ENCODE measurements around the gene UTF1. TPM values are rescaled to one million over a fixed set of nuclear protein-coding genes. Genes with fewer than 3 reads are reported as not detected.

The UTF1 gene
- total RNA-seq, 1 donor from 2014 or later = 0.16 TPM

- Mint-ChIP-seq H3K4me3 (ENCODE audit: low read depth) (no peak overlapping the region), H3K27ac (no peak overlapping the region), H3K4me1 (ENCODE audit: low read depth) (no peaks in the 10 kb centered on the region), H3K9me3 (no peaks in the 10 kb centered on the region), H3K27me3 (ENCODE audit: low read depth) (no peaks in the 10 kb centered on the region), H3K36me3 (ENCODE audit: low read depth) (no peaks in the 10 kb centered on the region)
- intact Hi-C loops (cut with micrococcal nuclease) = no loop called here
- DNase-seq (ENCODE audit: low spot score) = no peak
Measured at GRCh38 chr10:133199488-133199885, 30.5 kb upstream of the UTF1 start.

GRCh38 chr10:133199992-133200611, 29.9 kb upstream of the UTF1 start:
- Mint-ChIP-seq H3K27me3 (ENCODE audit: low read depth) (no peaks in the 10 kb centered on the region), H3K27ac (no peak overlapping the region), H3K36me3 (ENCODE audit: low read depth) (no peaks in the 10 kb centered on the region), H3K4me3 (ENCODE audit: low read depth) (no peak overlapping the region), H3K9me3 (no peaks in the 10 kb centered on the region), H3K4me1 (ENCODE audit: low read depth) (no peaks in the 10 kb centered on the region)
- DNase-seq (ENCODE audit: low spot score) = no peak
- intact Hi-C loops (cut with micrococcal nuclease) = no loop called here

- no peak for DNase-seq (ENCODE audit: low spot score)
- H3K4me1 Mint-ChIP-seq (ENCODE audit: low read depth) = no peaks in the 10 kb centered on the region
- no peaks in the 10 kb centered on the region for H3K27me3 Mint-ChIP-seq (ENCODE audit: low read depth)
- H3K36me3 Mint-ChIP-seq (ENCODE audit: low read depth) = no peaks in the 10 kb centered on the region
- intact Hi-C loops (cut with micrococcal nuclease) = no loop called here
- no peak overlapping the region for H3K27ac Mint-ChIP-seq
- no peak overlapping the region for H3K4me3 Mint-ChIP-seq (ENCODE audit: low read depth)
- no peaks in the 10 kb centered on the region for H3K9me3 Mint-ChIP-seq
Measured at GRCh38 chr10:133200621-133201031, 29.4 kb upstream of the UTF1 start.

GRCh38 chr10:133201151-133201947, 28.7 kb upstream of the UTF1 start:
- Mint-ChIP-seq H3K4me3 (ENCODE audit: low read depth) (no peak overlapping the region), H3K27ac (no peak overlapping the region), H3K27me3 (ENCODE audit: low read depth) (no peaks in the 10 kb centered on the region), H3K4me1 (ENCODE audit: low read depth) (no peaks in the 10 kb centered on the region), H3K36me3 (ENCODE audit: low read depth) (no peaks in the 10 kb centered on the region), H3K9me3 (no peaks in the 10 kb centered on the region)
- intact Hi-C loops (cut with micrococcal nuclease) = no loop called here
- no peak for DNase-seq (ENCODE audit: low spot score)

- no peaks in the 10 kb centered on the region for H3K36me3 Mint-ChIP-seq (ENCODE audit: low read depth)
- H3K4me3 Mint-ChIP-seq (ENCODE audit: low read depth) = no peak overlapping the region
- H3K27me3 Mint-ChIP-seq (ENCODE audit: low read depth) = no peaks in the 10 kb centered on the region
- H3K27ac Mint-ChIP-seq = no peak overlapping the region
- DNase-seq (ENCODE audit: low spot score) = no peak
- intact Hi-C loops (cut with micrococcal nuclease) = no loop called here
- no peaks in the 10 kb centered on the region for H3K9me3 Mint-ChIP-seq
- no peaks in the 10 kb centered on the region for H3K4me1 Mint-ChIP-seq (ENCODE audit: low read depth)
Measured at GRCh38 chr10:133201948-133202725, 27.9 kb upstream of the UTF1 start.

GRCh38 chr10:133202778-133203651, 27.0 kb upstream of the UTF1 start:
- Mint-ChIP-seq H3K4me3 (ENCODE audit: low read depth) (no peak overlapping the region), H3K4me1 (ENCODE audit: low read depth) (no peaks in the 10 kb centered on the region), H3K36me3 (ENCODE audit: low read depth) (no peaks in the 10 kb centered on the region), H3K9me3 (no peaks in the 10 kb centered on the region), H3K27me3 (ENCODE audit: low read depth) (no peaks in the 10 kb centered on the region), H3K27ac (no peak overlapping the region)
- intact Hi-C loops (cut with micrococcal nuclease) = no loop called here
- no peak for DNase-seq (ENCODE audit: low spot score)

GRCh38 chr10:133203652-133204195, 26.3 kb upstream of the UTF1 start:
- H3K9me3 Mint-ChIP-seq = no peaks in the 10 kb centered on the region
- H3K4me1 Mint-ChIP-seq (ENCODE audit: low read depth) = no peaks in the 10 kb centered on the region
- intact Hi-C loops (cut with micrococcal nuclease) = no loop called here
- no peaks in the 10 kb centered on the region for H3K36me3 Mint-ChIP-seq (ENCODE audit: low read depth)
- H3K27me3 Mint-ChIP-seq (ENCODE audit: low read depth) = no peaks in the 10 kb centered on the region
- DNase-seq (ENCODE audit: low spot score) = no peak
- H3K27ac Mint-ChIP-seq = no peak overlapping the region
- no peak overlapping the region for H3K4me3 Mint-ChIP-seq (ENCODE audit: low read depth)

- H3K4me3 Mint-ChIP-seq (ENCODE audit: low read depth) = no peak overlapping the region
- H3K27ac Mint-ChIP-seq = no peak overlapping the region
- H3K27me3 Mint-ChIP-seq (ENCODE audit: low read depth) = no peaks in the 10 kb centered on the region
- no peaks in the 10 kb centered on the region for H3K4me1 Mint-ChIP-seq (ENCODE audit: low read depth)
- intact Hi-C loops (cut with micrococcal nuclease) = no loop called here
- no peaks in the 10 kb centered on the region for H3K9me3 Mint-ChIP-seq
- no peak for DNase-seq (ENCODE audit: low spot score)
- H3K36me3 Mint-ChIP-seq (ENCODE audit: low read depth) = no peaks in the 10 kb centered on the region
Measured at GRCh38 chr10:133204226-133205015, 25.6 kb upstream of the UTF1 start.

GRCh38 chr10:133205146-133205545, 24.9 kb upstream of the UTF1 start:
- intact Hi-C loops (cut with micrococcal nuclease) = no loop called here
- no peaks in the 10 kb centered on the region for H3K4me1 Mint-ChIP-seq (ENCODE audit: low read depth)
- no peak overlapping the region for H3K27ac Mint-ChIP-seq
- no peak for DNase-seq (ENCODE audit: low spot score)
- H3K36me3 Mint-ChIP-seq (ENCODE audit: low read depth) = no peaks in the 10 kb centered on the region
- H3K4me3 Mint-ChIP-seq (ENCODE audit: low read depth) = no peak overlapping the region
- no peaks in the 10 kb centered on the region for H3K27me3 Mint-ChIP-seq (ENCODE audit: low read depth)
- H3K9me3 Mint-ChIP-seq = no peaks in the 10 kb centered on the region

- no peak for DNase-seq (ENCODE audit: low spot score)
- Mint-ChIP-seq H3K4me1 (ENCODE audit: low read depth) (peaks cover 2% of the 10 kb centered on the region), H3K27me3 (ENCODE audit: low read depth) (no peaks in the 10 kb centered on the region), H3K36me3 (ENCODE audit: low read depth) (no peaks in the 10 kb centered on the region), H3K9me3 (no peaks in the 10 kb centered on the region), H3K27ac (no peak overlapping the region), H3K4me3 (ENCODE audit: low read depth) (no peak overlapping the region)
- intact Hi-C loops (cut with micrococcal nuclease) = no loop called here
Measured at GRCh38 chr10:133206356-133207040, 23.5 kb upstream of the UTF1 start.

GRCh38 chr10:133207041-133207600, 22.9 kb upstream of the UTF1 start:
- no peaks in the 10 kb centered on the region for H3K9me3 Mint-ChIP-seq
- H3K4me1 Mint-ChIP-seq (ENCODE audit: low read depth) = peaks cover 2% of the 10 kb centered on the region
- intact Hi-C loops (cut with micrococcal nuclease) = no loop called here
- no peak overlapping the region for H3K27ac Mint-ChIP-seq
- no peaks in the 10 kb centered on the region for H3K36me3 Mint-ChIP-seq (ENCODE audit: low read depth)
- no peaks in the 10 kb centered on the region for H3K27me3 Mint-ChIP-seq (ENCODE audit: low read depth)
- H3K4me3 Mint-ChIP-seq (ENCODE audit: low read depth) = no peak overlapping the region
- no peak for DNase-seq (ENCODE audit: low spot score)

Data from activated T-helper 2 cell treated with anti-CD3 and anti-CD28 coated beads, Interferon-gamma antibody, Interleukin-2, Interleukin-4, amounts not matched to agents 10 μg/mL and 5 μg/mL and 100 μg/mL, durations not matched to agents 14 hours and 24 hours and 36 hours (primary cell).